Activated effector memory CD4-positive, alpha-beta T cell treated with anti-CD3 and anti-CD28 coated beads, Interleukin-2, amount 50 U/mL, for 16 hours (primary cell): Measurements from ENCODE around the gene SLC6A15.

ENCODE experiments used
- DNase-seq: peaks from one replicate; pipeline ENCODE4 v3.0.0-alpha.2; 2020

SLC6A15 gene

DNA sequence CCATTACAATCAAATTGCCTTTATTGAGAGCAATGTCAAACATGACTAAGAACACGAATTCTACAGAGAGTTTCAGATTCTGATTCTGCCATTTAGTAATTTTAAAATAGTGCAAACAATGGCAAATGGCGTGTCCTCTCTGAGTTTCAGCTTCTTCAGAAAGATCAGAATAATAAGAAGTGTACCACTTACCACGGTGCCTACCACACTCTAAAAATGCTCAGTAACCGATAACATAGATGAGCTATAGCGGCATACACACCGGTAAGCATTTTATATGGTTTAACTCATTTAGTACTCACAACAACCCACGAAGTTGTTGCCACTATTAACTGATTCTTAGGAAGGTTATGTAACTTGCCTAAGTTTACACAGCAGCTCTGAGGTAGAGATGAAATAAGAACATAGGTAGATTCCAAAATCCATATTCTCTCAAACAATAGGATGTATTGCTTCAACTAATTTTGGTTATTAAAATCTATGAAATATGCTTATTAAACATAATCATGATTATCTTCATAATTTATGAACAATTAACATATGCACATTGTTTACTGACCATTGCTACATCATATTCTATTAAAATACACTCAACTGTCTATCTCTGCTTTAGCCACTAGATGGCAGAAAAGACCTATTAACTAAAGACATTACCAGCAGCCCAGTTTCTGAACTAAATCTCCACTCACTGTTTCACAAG is 38.3 kb downstream of the SLC6A15 start:
- DNase-seq, result no peak

DNA sequence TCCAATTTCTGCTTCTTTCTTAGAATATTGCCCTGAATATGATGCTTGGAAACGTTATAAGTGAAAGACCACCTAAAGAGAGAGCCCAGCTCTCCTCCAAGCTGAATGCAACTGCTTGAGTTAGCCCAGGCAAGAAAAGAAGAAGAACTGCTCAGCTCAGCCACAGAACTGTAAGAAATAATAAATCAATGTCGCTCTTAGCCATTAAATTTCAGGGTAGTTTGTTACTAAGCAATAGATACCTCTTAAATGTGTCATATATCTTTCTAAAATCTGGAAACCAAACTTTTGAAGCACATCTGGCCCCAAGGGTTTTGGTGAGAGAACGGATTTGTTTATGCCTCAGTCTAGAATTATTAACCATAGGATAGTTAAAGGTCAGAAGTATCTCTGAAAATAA is 50.4 kb downstream of the SLC6A15 start:
- DNase-seq, result no peak

DNA sequence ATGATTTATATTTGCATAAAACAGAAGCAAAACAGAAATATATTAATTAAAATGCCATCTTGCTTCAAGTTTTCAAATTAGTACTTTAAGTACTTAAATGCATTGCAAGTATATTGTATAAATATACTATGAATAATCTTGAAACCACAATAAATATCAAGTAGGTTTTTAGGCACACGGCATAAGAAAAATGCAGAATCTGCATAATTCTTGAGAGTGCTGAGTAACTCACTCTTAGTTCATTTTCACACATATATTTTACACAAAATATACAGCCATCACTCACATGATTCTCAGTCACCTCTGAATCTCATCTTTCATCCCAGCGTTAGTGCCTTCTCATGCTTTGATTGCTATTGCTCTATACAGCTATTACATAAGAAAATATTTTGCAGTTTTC is 51.9 kb downstream of the SLC6A15 start:
- no peak for DNase-seq

DNA sequence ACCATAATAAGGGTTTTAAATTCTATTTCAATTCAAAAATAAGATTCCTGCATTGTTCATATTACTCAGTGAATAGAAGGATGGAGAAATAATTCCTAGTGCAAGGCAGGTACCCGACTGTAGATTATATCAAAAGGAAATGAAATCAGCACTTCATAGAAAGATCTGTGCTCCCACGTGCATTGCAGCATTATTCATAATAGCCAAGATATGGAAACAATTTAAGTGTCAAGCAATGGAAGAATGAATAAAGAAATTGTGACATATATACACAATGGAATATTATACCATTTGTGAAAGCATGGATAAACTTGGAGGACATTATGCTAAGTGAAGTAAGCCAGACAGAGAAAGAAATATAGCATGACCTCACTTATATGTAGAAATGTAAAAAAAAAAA is 53.8 kb downstream of the SLC6A15 start:
- DNase-seq, result no peak

DNA sequence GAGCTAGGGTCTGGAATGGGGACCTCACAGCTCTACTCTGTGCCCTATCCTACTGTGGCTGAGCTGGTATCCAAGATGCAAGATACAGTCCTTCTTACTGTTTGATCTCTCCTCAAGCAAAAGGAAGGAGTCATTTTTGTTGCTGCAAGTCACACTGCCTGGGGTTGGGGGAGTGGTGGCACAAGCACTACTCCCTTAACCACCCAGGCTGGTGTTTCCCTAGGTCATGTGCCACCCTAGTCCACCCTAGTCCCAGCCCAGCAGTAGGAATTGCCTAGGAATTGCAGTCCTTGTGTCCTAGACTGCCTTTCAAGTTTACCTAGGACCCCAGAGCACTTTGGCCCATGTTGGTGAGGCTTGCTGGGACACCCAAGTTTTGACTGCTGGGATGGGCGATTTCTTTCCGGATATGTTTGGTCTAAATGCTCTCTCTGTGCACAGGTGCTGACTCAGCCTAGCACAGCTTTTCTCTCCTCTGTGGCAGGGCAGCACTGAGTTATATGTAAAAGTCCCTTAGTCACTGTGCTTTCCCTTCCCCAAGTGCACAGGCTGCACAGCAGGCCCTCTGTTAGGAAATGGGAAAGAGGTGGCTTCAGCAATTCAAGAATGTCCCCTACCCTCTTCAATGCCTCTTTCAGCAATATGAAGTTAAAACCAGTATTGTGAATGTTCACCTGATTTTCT is 54.9 kb downstream of the SLC6A15 start:
- DNase-seq, result no peak

DNA sequence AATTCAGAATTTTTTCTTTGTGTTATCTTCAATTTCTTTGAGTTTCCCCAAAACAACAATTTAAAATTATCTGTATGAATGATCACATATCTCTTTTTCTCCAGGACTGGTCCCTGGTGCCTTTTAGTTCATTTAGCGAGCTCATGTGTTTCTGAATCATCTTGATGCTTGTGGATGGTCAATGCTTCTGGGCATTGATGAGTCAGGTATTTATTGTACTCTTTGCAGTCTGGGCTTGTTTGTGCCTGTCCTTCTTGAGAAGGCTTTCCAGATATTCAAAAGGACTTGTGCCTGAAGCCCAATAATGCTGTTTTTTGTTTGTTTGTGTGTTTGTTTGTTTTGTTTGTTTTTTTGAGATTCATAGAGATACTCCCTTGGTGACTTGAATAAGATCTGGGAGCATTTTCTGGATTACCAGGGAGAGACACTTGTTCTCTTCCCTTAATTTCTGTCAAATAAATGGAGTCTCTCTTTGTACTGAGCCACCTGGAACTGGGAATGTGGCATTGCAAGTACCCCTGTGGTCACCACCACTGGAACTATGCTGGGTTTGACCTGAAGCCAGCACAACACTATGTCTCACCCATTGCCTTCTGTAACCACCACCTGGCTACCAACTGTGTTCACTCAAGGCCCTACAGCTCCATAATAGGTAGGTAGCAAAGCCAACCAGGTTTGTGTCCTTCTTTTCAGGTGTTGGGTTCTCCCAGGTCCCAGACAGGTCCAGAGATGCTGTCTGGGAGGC is 56.3 kb downstream of the SLC6A15 start:
- DNase-seq, result no peak

DNA sequence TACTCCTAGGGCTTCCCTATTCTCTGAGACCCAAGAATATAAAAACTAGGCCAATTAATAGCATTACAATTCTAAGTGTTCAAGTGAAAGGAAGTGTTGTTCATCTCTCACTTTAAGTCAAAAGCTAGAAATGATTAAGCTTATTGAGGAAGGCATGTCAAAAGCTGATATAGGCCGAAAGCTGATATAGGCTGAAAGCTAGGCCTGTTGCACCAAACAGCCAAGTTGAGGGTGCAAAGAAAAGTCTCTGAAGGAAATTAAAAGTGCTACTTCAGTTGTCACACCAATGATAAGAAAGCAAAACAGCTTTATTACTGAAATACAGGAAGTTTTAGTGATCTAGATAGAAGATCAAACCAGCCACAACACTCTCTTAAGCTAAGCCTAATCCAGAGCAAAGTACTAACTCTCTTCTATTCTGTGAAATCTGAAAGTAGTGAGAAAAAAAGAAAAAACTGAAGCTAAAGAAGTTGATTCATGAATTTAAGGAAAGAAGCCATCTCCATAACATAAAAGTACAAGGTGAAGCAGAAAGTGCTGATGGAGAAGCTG is 68.9 kb downstream of the SLC6A15 start:
- DNase-seq, result no peak

DNA sequence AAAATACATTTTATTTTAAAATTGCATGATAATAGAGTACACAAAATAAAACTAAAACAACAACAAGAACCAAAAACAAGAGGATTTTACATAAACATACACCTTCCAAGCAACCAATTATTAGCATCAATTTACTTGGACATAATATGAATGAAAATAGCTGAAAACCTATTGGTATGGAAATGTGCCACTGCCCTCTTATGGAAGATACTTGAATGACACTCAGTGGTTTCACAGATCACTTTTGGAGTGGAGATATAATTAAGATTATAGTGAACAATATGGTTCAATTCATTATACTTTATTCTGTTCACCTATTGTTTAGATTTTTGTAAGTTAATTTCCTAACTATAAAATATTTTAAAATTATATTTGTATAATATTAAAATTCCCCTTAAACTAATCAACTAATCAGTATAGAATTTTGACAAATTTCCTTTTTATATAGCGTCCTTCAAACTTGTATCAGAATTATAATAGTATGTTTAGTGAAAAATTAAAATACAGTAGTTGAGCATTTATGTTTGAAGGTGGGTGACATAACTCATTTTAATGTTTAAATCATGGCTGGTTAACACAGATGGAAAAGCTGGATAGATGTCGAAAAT is 70.1 kb downstream of the SLC6A15 start:
- no peak for DNase-seq

DNA sequence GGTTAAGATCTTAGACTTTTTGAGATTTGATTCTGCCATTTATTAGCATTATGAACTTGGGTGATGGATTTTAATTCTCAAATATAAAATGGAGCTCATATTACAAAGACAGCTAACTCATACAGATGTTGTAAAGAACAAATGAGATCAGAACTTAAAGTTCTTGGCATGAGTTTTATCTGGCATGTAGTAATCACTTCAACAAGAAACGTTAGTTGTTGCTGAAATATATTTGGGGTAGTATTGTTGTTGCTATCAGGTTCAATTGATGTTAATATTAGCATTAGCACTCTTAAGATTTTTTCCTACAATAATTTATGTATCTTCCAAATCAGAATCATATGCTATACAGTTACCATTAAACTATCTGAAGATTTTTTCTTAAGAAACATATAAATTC is 71.0 kb downstream of the SLC6A15 start:
- DNase-seq, result no peak

DNA sequence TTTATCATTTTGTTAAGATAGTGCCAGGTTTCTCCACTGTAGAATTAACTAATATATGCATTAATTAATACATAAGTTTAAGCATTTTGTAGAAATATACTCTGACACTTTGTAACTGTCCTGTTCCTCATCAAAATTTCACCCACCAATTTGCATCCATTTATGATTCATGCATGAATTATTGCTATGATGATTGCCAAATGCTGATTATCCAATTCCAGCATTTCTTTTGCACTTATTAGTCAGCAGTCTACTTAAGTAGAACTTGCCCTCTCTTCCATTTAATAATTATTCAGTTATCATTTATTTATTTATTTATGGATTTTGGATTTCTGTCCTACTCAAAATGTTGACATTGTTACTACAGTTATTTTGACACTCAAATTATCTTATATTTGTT is 72.2 kb downstream of the SLC6A15 start:
- DNase-seq, result no peak

DNA sequence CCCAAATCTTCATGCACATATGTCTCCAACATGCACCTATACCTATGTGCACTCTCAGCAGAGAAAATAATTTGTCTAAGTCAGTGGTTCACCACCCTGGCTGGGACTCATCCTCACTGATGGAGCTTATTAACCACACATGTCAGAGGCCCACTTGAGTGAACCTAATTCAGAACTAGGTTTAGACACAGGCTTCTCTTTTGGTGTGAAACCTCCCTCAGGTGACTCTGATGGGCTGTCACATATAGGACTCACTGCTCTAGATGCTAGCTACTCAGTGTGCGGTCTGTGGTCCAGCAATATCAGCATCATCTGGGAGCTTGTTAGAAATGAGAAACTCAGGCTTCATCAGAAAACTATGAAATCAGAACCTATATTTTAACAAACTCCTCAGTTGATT is 85.7 kb downstream of the SLC6A15 start:
- no peak for DNase-seq

DNA sequence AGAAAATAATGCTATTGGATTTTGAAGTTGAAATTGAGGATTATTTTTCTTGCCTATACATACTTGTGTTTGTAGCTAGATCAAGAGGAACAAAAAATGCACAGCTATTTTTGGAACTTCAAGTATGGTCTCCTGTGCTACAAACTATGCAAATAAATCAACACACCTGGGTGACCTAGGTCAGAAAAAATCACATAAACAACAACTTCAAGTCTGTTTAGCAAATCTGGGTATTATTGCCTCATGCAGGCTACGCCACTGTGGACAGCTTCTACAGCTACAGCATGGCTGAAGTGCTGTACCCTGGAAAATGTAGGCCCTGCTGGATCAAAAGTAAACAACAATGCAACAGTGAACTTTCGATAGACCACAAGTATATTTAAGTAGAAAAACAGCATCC is 87.5 kb downstream of the SLC6A15 start:
- no peak for DNase-seq

DNA sequence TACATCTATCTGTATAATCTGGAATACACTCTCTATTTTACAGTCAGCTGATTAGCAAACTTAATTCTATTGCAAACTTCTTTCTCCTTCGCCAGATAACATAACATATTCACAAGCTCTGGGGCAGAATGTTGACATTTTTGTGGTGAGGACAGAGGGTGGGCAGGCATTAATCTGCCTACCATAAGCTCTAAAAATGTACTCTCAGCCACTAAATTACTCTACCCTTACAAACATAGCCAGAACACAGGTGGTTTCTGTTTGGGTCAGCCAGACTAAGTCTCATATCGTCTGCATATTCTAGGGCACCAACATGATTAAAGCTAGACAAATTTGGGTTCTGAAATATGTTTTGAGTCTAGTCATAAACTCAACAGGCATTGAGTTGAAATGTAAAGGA is 90.1 kb downstream of the SLC6A15 start:
- no peak for DNase-seq

DNA sequence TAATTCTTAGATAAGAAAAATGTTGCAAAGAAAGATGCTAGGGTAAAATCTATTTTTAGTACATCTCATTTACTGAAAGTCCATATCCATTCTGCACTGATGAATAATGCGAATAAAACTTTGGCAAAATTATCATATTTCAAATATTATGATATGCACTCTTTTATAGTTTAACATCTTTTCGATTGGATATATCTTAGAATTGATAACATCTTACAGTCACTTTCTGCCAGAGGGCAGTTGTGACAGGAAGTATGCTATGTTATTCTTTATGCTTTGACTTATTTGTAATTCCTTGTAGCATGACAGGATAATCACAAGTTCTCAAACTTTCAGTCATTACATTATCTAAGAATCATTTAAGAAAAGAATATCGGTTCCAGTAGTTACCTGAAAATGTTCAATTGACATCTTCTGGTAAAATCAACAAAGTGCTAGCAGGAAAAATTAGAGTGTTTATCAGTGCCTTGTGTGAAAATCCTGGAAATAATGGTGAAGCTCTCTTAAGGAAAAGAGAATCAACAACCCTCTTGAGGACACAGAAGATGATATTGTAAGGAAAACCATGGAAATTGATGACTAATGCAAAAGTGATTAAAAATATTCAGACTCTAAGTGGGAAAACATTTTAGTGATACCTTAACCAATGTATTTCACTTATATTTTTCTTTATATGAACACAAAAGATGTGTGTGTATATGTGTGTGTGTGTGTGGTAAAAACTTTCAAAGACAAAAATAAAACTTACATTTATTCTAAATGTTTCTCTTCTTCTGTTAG is 95.5 kb downstream of the SLC6A15 start:
- no peak for DNase-seq

DNA sequence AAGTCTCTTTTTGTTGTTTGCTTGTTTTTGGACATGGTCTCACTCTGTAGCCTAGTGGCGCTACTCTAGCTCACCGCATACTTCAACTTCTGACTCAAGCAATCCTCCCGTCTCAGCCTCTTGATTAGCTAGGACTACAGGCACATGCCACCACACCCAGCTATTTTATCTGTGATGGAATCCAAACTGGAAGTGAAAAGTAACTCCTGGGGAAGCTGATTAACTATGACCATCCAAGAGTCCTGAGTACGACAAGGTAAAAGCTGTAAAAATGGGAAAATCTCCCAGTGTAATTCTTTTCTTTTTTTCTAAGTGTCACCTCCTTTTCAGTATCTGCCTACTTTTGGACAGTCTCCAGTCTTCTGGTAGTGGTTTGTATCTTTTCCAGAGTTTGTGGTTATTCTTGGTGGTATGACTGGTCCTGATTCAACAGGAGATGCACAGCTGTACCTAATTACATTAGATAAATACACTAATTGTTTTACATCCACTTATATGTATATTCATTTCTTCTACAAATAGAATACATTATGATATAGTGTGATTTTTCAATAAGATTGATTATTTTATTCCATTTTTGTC is 97.8 kb downstream of the SLC6A15 start:
- DNase-seq, result no peak

DNA sequence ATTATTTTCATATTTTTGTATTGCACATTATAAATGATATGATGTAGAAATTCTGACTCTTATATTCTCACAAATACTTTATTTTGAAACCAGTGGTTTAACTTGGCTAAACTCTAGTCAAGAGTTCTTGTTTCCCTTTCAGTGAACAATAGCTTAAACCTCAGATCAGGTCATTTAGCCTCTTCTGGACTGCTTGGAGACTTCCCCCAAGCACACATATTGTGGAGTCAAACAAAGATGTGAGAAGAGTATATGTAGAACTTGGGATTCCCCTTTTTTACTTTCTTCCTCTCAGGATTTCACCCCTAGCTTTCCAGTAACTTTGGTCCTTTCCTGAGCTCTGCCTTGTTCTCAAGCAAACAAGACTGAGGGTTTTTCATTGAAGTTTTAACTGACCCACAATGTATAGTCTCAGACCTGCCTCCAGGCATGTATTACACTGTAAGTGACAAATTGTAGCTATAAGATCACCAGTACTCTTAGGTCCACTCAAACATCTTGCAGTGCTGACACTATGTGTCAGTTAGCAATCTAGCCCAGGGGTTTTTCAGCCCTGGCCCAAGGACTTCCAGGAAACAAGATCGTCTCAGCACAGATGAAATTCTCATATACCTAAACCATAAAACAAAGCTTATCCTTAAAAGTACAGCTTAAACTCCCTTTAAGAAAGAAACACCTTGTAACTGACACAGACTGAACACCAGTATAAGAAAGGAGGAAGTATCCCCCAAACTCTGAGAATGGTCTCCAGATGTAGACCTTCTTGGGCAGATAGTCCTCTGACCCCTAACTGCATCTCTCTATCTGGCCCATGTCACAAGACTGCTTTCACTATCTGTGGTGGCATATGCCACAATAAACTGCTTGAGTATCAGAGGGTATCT is 98.6 kb downstream of the SLC6A15 start:
- no peak for DNase-seq

DNA sequence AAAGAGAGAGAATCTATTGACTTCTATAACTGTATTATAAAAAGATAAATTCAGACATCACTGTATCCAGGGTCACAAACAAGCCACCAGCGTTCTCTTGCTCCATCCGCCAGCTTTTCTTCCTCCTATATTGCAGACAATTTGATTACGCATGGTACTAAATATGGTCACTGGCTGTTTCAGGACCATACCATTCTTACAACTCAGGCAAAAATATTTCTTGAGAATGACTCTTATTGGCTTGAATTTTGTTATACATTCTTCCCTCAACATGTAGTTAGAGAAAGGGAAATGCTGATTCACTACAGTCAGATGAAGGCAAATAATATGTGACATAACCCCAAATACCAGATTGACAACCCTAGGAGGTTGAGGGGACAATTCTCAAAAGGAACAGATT is 101.3 kb downstream of the SLC6A15 start:
- DNase-seq, result no peak

DNA sequence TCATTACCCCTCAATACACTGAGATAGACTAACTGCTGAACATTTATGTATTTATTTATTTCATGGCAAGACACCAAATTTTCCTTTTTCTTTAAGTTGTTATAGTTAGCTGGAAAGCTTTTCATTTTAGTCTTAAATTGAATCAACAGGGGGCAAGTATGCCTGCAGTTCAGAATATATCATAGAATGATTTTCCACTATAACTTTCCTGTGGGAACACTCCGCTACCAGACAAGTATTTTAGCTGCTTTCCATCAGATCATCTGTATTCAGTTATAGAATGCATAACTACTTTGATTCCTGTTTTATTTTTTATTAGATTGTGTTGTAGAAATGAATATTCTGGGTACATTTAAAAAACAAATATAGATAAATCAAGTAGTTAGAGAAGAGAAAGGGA is 102.0 kb downstream of the SLC6A15 start:
- no peak for DNase-seq
